ENCODE measurements around the gene RIF1. TPM values are rescaled to one million over a fixed set of nuclear protein-coding genes. Genes with fewer than 3 reads are reported as not detected.

The RIF1 gene
- total RNA-seq, 1 donor from 2014 or later, result 31.4 TPM

DNA sequence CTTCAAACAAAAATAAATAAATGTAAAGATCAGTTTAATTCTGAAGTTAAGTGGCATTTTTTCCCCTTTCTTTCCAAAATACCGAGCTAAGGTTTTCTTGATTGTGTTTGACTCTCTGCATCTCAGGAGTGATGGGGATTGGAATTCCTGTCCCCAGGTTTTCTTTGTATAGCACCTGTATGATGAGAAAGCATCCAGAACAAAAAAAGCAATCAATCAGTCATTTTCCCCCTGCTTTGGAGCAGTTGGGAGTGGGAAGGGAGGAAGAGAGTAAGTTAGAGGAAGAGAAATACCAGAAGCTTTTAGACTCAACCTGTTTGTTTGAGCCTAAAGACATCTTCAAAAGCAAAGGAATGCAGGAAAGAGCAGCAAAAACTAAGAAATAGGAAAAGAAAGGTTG lies 88.5 kb downstream of the RIF1 start:
- DNase-seq (ENCODE audit: low read depth), result no peak

GRCh38 chr2:151506170-151506569 lies 96.5 kb downstream of the RIF1 start:
- DNase-seq (ENCODE audit: low read depth), result no peak

DNA sequence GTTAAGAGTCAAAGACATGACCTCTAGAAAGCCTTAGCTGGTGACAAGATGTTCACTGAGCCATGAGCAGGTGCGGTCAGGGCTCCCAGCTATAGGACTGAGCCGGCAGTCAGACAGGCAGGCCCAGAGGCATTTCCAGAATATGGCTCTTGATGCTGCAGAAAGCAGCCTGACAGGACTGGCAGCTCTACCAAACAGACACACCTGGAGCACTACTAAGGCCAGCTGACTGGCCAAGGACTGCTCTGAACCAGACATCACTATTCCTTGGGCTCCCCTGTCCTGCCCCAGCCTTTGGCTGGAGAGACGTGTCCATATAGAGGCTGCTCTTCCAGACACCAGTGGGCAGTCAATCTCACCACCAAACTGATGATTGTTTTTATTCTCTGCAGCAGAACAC lies 98.8 kb downstream of the RIF1 start:
- no peak for DNase-seq (ENCODE audit: low read depth)

GRCh38 chr2:151518802-151519201 lies 109.1 kb downstream of the RIF1 start:
- DNase-seq (ENCODE audit: low read depth), result peak; percentile 7

GRCh38 chr2:151520976-151521375 lies 111.3 kb downstream of the RIF1 start:
- no peak for DNase-seq (ENCODE audit: low read depth)

DNA sequence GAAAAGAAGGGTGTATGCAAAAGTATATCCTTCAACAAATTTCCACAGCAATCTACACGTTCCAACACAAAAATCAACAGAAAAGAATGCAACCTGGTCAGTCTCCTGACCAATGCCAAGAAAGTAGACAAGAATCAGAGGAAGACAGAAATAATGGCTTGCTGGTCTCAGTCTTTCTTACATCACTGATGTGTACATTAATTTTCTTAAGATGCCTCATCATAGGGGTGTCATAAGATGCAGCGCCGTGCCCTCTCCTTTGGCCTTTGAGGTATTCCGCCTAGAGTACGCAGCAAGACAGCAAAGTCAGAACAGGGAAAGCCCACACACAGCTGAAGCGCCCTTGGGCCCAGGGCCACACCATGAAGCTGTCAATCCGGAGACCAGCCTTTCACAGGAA lies 112.9 kb downstream of the RIF1 start:
- DNase-seq (ENCODE audit: low read depth), result no peak

- DNase-seq (ENCODE audit: low read depth), result no peak
Observed at GRCh38 chr2:151523850-151524249, 114.1 kb downstream of the RIF1 start.

GRCh38 chr2:151525821-151526373 lies 116.2 kb downstream of the RIF1 start:
- no peak for DNase-seq (ENCODE audit: low read depth)

GRCh38 chr2:151526572-151527090 lies 116.9 kb downstream of the RIF1 start:
- DNase-seq (ENCODE audit: low read depth), result no peak

Small RNAs within 50 kb of the gene (microRNA-seq; reads per million reads assigned to microRNA genes)
- gene MIR4773-1 (not detected), gene MIR4773-2 (not detected)

Other genes starting within 250 kb of the RIF1 start
- gene RBM43, start 148.0 kb upstream of the RIF1 start, total RNA-seq, result 4.8 and 8.3 TPM in 2 replicates
- gene NMI, start 120.2 kb upstream of the RIF1 start, total RNA-seq, result 5.9 and 6.2 TPM in 2 replicates
- gene TNFAIP6, start 52.3 kb upstream of the RIF1 start, total RNA-seq, result 8.8 and 10.6 TPM in 2 replicates

Measured in myocyte (in vitro differentiated cells).